GM18951 (cell line): ENCODE data around the gene C11orf42.

Experiments used
- POLR2A ChIP-seq: IDR thresholded peaks from 4 replicates; pipeline ENCODE4 v1.6.1; 2011; ENCODE audit warnings: mild to moderate bottlenecking; ENCODE audit not compliant: insufficient read length, insufficient read depth; ENCODE audit errors: extremely low read depth
- in situ Hi-C: fragments of 300-500 bp; cut with MboI; formaldehyde crosslinking; loops from one replicate; pipeline ENCODE4 v1.12.0; 2022; ENCODE audit warnings: low sequenced_read_pairs, mixed read lengths, inconsistent platforms; ENCODE audit not compliant: unreplicated experiment

C11orf42 gene

GRCh38 chr11:6205366-6205765, at the start of gene C11orf42:
Gene C11orf42, plus strand, starts transcription at chr11:6205557. Its CDS starts 59 bp downstream, at chr11:6205616.
- no peak for TF ChIP-seq POLR2A
- in situ Hi-C loops: no loop called here

- TF ChIP-seq POLR2A: no peak
- in situ Hi-C loops: no loop called here
Observed at GRCh38 chr11:6156628-6157359, 48.6 kb upstream of the C11orf42 start.

- in situ Hi-C loops: no loop called here
Observed at GRCh38 chr11:6170226-6170625, 35.1 kb upstream of the C11orf42 start, which contains the start of gene OR52B2. Gene OR52B2, minus strand, starts transcription at chr11:6170326. Its CDS starts 0 bp downstream, at chr11:6170326.

GRCh38 chr11:6175440-6175839, 29.9 kb upstream of the C11orf42 start:
- in situ Hi-C loops: no loop called here
- TF ChIP-seq POLR2A: no peak

More at GRCh38 chr11:6170226-6170625, 35.1 kb upstream of the C11orf42 start, which contains the start of gene OR52B2:
- TF ChIP-seq POLR2A: no peak

- no peak for TF ChIP-seq POLR2A
- in situ Hi-C loops: no loop called here
Observed at GRCh38 chr11:6191742-6192141, 13.6 kb upstream of the C11orf42 start.

- no peak for TF ChIP-seq POLR2A
- in situ Hi-C loops: no loop called here
Observed at GRCh38 chr11:6194065-6194581, 11.2 kb upstream of the C11orf42 start.

- no peak for TF ChIP-seq POLR2A
Observed at GRCh38 chr11:6196396-6196795, 9.0 kb upstream of the C11orf42 start.

GRCh38 chr11:6197466-6198200, 7.7 kb upstream of the C11orf42 start:
- TF ChIP-seq POLR2A: no peak
- in situ Hi-C loops: no loop called here

More at GRCh38 chr11:6196396-6196795, 9.0 kb upstream of the C11orf42 start:
- in situ Hi-C loops: no loop called here

GRCh38 chr11:6199174-6199810, 6.1 kb upstream of the C11orf42 start, which contains the start of gene OR52W1:
Gene OR52W1, plus strand, starts transcription at chr11:6199224. Its CDS starts 0 bp downstream, at chr11:6199224.
- in situ Hi-C loops: no loop called here
- no peak for TF ChIP-seq POLR2A

GRCh38 chr11:6200975-6201374, 4.4 kb upstream of the C11orf42 start:
- TF ChIP-seq POLR2A: no peak

GRCh38 chr11:6201481-6201880, 3.9 kb upstream of the C11orf42 start:
- TF ChIP-seq POLR2A: no peak
- in situ Hi-C loops: no loop called here

More at GRCh38 chr11:6200975-6201374, 4.4 kb upstream of the C11orf42 start:
- in situ Hi-C loops: no loop called here

GRCh38 chr11:6202041-6202440, 3.3 kb upstream of the C11orf42 start:
- TF ChIP-seq POLR2A: no peak
- in situ Hi-C loops: no loop called here

GRCh38 chr11:6203327-6203726, 2.0 kb upstream of the C11orf42 start:
- TF ChIP-seq POLR2A: no peak
- in situ Hi-C loops: no loop called here
